Transverse colon (tissue), 3 donors: ENCODE results near the gene KLK13.

ENCODE experiments used
- POLR2A ChIP-seq: fragments of 450-650 bp; IDR thresholded peaks from one replicate; pipeline ENCODE4 v1.6.1; 2016; ENCODE audit warnings: antibody characterized with exemption, mild to moderate bottlenecking, moderate library complexity
- TF ChIP-seq, protein P1 (sequence below), 5 experiments: fragments of 200-600 bp in 3 of 5; fragments of 450-650 bp in 2 of 5; sonication (generic) in 3 of 5; IDR thresholded peaks; 1 replicate in 2 of 5; 2 replicates in 3 of 5; pipeline ENCODE4 v1.5.1; 2016 to 2017; ENCODE audit warnings: antibody characterized with exemption in 5 of 5, inconsistent platforms in 3 of 5, mild to moderate bottlenecking in 2 of 5, moderate library complexity in 1 of 5

DNA sequence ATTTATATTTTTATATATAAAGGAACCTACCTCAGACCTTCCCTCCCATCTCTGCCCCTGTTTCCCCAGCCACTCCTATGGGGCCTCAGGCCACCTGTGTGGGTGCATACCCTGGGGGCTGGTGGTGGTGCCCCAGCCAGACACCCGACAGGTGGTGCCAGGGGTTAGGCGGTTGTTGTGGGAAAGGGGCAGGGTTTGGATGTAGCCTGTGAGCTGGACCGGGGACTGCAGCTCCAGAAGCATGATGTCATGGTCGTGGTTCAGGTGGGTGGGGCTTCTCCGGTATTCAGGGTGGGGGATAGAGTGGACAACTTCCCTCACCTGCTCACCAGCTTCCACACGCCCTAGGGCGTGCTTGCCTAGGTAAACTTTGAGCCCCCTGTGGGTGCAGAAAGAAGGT is 5.2 kb downstream of the KLK13 start:
- TF ChIP-seq, protein P1, sequence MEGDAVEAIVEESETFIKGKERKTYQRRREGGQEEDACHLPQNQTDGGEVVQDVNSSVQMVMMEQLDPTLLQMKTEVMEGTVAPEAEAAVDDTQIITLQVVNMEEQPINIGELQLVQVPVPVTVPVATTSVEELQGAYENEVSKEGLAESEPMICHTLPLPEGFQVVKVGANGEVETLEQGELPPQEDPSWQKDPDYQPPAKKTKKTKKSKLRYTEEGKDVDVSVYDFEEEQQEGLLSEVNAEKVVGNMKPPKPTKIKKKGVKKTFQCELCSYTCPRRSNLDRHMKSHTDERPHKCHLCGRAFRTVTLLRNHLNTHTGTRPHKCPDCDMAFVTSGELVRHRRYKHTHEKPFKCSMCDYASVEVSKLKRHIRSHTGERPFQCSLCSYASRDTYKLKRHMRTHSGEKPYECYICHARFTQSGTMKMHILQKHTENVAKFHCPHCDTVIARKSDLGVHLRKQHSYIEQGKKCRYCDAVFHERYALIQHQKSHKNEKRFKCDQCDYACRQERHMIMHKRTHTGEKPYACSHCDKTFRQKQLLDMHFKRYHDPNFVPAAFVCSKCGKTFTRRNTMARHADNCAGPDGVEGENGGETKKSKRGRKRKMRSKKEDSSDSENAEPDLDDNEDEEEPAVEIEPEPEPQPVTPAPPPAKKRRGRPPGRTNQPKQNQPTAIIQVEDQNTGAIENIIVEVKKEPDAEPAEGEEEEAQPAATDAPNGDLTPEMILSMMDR (IDR thresholded peaks at IDR 0.05): no peak
- no peak for TF ChIP-seq POLR2A
